NK-92 (cell line): ENCODE results near the gene CORO1C.
"Not testable (repeated sequence)": the region's sequence is repeated elsewhere in the genome, so short reads cannot be mapped to it uniquely, and the experiment has no call there.

Source experiments
- DNase-seq: peaks from one replicate; lab custom pipeline; 2025; ENCODE audit not compliant: unreplicated experiment; lab: John Stamatoyannopoulos, UW

CORO1C gene

DNA sequence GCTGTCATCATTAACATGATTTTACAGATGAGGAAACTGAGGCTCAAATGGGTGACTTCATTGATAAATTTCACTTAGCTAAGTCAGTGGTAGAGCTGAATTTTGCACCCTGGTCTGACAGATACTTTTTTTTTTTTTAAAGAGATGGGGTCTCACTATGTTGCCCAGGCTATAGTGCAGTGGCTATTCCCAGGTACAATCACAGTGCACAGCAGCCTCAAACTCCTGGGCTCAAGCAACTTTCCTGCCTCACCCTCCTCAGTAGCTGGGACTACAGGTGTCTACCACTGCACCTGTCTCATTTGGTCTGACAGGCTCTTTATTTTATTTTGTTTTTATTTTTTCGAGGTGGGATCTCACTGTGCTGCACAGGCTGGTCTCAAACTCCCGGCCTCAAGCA lies 24.2 kb upstream of the CORO1C start:
- DNase-seq = no peak

DNA sequence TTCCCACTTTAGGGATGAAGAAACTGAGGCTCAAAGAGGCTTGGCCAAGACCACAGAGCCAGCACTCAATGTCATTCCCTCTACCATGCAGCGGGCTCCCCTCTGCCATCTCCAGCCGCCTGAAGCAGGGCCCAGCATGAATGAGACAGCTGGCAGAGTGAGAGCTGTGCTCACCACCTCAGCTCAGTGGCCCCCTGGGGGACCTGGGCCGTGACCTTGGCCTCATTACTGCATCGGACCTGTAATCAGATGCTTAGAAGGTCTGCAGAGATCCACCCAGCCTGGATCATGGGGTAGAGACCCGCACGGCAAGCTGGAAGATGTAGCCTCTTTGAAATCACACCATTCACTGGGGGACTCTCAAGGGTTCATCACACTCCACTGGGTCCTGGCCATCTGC lies 22.7 kb upstream of the CORO1C start:
- no peak for DNase-seq

DNA sequence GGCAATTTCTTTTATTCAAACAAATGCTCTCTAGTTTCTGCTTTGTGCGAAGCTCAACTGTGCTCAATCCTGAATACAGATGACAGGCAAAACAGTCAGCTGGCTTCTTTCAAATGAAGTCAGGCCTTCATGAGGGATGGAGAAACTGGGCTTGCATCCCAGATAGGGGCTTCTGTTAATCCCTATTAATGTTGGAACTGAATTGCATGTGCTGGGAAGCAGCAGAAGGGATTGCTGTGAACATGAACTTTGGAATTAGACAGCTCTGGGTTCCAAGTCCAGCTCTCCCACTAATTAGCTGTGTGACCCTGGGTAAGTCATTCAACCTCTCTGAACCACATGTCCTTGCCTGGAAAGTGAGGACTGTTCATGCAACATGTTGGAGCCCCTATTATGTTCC lies 21.1 kb upstream of the CORO1C start:
- DNase-seq = no peak

DNA sequence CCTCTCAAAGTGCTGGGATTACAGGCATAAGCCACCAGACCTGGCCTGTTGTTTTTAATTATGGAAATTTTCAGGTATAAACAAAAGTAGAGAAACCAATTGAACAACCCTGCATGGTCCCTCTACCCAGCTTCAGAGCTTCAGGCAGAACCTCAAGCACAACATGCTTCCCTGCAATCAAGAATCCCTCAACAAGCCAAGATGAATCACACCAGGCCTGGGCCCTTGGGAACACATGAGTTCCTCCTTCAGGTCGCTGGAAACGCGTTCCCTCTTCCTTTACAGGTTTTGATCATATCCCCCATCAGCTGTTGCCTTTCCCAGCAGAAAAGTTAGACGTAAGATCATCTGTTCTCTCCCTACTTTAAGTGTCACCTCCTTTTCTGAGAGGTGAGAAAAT lies 20.5 kb upstream of the CORO1C start:
- no peak for DNase-seq

DNA sequence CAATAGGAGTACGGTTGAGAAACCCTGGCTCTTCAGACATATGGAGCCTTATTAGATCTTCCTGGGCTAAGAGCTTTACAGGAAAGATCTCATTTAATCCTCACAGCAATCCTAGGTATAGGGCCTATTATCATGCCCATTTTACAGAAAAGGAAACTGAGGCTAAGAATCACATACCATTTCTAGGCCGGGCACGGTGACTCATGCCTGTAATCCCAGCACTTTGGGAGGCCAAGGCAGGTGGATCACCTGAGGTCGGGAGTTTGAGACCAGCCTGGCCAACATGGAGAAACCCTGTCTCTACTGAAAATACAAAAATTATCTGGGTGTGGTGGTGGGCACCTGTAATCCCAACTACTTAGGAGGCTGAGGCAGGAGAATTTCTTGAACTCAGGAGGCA lies 19.7 kb upstream of the CORO1C start:
- not testable (repeated sequence) for DNase-seq

DNA sequence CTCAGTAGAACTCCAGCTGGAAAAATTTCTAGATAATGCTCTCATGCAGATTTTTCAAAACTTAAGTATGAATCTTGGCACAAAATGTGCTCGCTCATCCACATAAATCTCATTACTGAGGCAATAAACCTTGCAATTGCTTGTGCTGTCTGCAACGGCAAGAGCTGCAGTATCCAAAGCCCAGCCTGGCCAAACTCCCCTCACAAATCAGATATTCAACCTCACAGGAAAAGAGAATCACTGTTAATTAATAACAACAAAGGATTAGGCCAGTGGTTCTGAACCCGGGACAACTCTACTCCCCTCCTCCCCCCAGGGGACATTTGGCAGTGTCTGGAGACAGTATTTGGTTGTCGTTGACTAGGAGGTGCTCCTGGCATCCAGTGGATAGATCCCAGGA lies 19.2 kb upstream of the CORO1C start:
- DNase-seq = no peak

DNA sequence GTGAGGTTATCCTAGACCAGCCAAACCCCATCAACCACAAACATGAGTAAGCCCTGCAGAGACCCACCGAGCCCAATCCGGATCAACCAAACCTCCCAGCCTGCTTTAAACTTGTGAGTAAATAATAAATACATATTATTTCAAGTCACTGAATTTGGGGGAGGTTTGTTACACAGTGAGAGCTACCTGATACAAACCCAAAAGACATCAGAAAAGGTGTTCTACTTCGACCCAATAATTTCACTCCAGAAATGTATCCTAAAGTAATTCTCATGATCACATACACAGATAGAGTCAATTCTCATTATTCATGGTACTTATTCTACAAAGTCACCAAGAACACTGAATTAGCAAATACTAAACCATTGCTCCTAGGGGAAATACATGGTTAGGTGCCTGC lies 16.2 kb upstream of the CORO1C start:
- no peak for DNase-seq

DNA sequence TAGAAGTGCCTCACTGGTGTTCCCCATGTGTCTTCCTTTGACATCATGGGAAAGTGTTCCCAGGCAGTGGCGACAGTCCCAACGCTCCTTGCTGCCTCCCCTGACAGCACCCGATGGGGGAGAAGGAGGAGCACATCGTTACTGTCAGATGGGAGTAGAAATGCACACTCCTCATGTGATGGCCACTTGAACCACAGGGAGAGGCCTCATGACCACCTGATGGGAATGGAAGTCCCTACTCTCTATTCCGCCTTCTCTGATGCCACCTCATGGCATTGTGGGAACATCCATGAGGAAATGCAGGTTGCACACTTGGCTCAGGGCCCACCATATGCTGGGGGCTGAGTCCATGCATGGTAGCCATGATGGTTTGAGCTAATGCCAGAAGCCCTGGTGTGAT lies 14.3 kb upstream of the CORO1C start:
- no peak for DNase-seq

DNA sequence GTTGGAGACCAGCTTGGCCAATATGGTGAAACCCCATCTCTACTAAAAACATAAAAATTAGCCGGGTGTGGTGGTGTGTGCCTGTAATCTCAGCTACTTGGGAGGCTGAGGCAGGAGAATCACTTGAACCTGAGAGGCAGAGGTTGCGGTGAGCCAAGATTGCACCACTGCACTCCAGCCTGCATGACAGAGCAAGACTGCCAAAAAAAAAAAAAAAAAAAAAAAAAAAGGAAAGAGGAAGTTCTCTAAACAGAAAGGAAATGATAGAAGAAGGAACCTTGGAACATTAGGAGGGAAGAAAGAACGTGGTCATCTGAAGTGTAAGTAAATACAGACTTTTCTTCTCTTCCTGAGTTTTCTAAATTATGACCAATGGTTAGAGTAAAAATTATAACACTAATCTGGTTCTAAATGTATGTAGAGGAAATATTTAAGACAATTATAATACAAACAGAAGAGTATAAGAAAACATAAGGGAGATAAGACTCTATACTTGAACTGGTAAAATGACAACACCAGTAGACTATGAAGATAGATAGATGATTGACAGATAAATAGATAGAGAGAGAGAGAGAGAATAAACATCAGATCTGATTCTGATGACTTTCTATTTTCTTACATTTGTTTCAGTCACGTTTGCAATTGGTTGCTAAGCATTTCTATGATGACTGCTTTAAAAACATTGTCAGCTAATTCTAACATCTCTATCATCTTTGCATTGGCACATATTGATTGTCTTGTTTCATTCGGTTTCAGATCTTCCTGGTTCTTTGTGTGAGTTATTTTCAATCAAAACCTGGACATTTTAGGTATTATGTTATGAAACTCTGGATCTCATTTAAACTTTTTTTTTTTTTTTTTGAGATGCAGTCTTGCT lies 12.9 kb upstream of the CORO1C start:
- no peak for DNase-seq

DNA sequence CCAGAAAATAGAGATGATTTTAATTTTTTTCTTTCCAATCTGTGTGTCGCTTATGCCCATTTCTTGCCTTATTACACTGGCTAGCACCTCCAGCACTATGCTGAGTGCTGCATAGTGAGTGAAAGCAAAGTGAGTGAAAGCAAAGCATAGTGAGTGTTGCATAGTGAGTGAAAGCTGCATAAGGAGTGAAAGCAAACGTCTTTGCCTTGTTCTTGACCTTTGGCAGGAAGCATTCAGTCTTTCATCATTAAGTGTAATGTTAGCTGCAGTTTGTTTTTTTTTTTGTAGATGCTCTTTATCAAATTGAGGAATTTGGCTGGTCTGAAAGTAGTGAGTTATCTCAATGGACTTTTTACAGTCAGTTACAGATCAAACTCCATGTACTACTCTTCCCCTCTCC lies 6.9 kb upstream of the CORO1C start:
- no peak for DNase-seq

DNA sequence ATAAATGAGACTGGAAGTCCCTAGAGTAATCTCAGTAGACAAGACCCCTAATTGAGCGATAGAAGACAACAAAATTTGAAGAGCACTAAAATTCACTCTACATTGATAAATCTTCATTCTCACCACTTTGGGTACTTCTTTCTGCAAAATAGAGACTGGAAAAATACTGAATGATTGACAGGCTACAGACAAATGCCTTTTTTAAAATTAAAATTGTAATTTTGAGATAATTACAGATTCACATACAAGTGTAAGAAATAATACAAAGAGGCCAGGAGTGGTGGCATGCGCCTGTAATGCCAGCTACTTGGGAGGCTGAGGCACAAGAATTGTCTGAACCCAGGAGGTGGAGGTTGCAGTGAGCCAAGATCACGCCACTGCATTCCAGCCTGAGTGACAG lies 4.5 kb upstream of the CORO1C start:
- no peak for DNase-seq

DNA sequence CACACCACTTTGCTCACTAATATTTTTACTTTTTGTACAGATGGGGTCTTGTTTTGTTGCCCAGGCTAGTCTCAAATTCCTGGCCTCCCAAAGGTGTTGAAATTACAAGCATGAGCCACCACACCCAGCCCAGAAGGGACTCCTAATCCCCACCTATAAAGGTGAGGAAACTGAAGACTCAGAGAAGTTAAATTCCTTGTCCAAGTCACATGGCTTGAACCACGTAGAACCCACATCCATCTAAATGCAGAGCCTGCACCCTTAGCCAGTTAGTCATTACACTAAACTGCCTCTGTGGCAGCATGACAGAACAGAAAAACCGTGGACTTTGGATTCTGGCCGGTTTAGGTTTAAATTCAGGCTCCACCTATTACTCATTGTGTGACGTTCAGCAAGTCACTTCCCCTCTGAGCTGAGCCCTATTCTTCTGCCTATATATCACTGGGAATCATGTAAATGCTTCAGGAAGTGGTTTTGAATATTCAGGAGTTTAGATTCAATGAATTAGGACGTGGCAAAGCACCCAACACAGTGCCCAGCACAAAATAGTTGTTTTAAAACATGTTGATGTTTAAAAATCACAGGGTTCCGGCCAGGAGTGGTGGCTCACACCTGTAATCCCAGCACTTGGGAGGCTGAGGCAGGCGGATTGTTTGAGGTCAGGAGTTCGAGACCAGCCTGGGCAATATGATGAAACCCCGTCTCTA lies 3.0 kb upstream of the CORO1C start:
- no peak for DNase-seq

DNA sequence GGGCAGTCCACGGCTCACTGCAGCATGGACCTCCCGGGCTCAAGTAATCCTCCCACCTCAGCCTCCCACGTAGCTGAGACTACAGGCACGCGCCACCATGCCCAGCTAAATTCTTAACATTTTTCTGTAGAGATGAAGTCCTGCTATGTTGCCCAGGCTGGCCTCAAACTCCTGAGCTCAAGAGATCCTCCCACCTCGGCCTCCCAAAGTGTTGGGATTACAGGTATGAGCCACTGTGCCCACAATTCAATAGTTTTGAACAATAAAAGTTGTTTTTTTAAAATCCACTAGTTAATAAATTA lies 1.9 kb upstream of the CORO1C start:
- DNase-seq = not testable (repeated sequence)

DNA sequence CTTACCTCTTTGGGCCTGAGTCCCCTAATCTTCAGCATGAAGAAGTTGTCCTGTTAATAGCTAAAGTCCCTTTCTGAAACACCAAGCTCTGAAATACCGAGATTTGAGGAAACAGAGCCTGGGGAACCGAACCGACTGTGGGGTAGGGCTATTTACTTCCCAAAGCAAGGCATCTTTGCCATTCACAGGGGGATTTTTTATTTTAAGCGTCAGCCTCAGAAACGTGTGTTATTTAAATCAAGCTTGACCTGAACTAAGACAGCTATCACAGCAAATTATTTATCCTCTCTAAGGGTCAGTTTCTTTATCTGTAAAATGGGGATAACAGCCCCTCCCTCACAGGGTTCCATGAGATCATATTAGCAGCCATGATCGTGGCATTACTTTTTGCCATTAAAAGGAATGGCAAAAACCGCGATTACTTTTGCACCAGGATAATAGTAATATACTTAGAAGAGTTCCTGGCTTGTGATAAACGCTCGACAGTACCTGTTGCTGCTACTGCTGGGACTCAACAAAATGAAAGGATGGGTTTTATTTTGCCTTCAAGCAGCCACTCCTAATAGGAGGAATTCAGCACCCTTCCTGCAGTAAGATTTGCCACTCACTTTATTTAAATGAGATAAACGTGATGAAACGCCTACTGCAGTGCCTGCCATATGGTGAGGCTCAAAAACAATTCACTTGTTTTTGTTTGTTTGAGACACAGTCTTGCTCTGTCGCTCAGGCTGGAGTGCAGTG lies 1.3 kb upstream of the CORO1C start:
- DNase-seq = no peak

DNA sequence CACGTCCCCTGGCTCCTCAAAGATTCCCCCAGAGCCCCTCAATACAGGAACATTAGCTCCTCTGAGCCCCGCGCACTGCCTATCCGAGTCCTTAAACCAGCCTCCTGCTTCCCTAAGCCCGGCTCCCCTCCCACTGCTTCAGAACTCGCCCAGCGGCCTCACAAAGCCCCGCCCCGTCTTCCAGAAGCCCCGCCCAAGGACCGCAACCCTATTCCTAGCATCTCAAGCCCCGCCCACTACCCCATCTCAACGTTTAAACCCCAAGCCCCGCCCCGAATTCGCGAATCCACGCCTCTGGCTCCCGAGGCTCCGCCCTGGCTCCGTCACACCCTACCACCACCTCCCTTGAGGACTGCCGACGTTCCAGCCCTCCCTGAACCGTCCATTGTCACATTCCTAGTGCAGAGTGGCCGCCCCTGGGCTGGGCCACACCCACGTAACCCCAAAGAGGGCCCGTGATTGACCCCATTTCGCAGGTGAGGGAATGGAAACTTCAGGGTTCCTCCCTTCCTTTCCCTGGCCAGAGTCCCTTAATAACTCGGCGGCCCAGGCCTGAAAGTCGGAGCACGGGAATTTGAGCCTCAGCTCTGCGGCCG lies 646 bp upstream of the CORO1C start:
- DNase-seq = peak; percentile 76

DNA sequence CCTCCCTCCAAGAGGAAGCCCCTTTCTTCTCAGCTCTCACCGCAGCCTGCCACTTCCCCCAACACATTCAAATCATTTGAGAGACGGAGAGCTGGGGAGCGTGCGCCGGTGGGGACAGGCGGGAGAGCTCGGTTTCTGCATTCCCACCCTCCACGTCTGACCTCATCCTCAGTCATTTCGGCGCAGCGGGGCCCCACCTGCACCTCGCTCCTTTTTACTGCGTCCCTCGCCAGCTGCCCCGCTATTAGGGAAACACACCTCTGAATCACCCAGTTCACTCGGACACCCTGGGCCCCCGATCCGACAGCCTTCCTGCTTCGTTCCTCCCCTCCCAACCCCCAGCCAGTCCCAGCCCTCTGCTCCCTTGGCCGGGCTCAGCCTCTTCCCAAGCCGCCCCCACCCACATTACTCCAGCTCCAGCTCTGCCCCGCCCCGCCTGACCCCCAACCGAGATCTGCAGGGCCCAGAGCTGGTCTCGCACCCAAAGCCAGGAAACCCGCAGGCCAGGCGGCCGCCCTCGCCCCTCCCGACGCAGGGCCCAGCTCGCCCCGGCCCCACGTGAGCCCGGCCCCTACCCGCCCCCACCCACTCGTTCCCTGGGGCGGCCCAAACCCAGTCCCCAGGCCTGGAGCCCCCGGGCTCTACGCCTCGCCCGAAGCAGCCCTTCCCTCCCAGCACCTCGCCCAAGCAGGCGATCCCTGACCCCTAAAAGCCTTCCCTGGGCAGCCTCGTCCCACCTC lies 783 bp downstream of the CORO1C start:
- DNase-seq = no peak

DNA sequence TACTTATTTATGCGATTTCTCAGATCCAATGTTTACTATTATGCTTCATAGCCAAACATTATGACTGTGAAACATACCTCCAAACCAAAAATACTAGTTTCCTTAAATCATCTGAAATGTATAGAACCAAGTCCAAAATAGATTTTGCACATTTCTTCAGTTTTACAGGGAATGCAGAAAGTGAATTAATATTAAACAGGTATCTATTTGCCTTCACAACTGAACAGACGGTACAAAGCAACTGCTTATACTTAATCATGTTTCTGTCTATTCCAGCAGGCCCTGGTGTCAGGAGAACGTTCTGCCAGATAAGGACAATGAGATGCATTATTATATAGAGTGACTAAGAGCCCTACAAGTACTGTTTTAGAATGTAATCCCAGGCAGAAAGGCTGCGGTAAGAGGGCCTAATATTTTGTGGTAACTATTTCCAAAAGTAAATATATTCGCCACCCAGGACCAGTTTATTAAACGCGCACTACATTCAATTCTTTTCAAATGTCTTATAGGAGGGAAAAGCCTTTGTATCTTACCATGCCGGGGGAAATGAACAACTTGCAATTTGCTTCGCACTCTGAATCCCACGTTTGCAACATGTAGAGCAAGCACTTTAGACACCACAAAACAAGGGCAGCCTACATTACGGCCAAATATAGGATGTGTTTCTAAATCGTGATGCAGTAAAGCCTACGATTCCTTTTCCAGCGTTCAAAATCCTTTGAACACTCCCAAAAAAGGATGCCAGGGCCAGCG lies 1.5 kb downstream of the CORO1C start:
- no peak for DNase-seq

DNA sequence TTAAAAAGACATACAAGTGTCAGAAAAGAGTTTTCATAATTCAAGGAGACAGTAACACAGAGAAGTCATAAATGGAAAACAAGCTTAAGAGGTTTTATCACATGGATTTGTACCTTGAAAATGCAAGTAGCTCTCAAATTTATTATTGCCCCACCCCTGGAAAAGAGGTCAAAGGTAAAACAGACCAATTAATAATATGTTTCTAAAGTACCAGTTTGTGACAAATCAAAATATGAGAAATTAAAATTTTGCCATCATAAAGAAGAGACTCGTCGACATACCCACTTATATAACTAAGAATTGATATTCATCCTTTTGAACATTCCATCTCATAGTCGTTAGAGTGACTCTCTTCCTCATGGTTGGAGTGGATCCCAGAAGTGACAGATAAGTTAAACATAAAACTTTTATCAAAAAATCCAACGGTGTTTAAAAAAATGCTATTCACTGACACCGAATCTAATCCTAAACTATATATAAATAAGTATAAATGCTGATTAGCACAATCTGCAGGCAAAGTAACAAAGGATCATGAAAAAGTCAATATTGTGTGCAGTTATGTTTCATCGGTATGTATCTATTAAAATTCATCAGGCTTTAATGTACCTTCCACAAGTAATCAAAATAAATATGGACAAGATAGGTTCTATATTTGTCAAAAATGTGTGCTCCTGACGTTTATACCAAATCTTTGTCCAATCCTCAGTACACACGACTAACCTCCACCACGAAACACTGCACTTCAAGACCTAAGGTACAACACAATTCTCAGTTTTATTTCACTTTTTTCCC lies 2.3 kb downstream of the CORO1C start:
- DNase-seq = no peak
